Uterus (tissue), 4 donors: ENCODE measurements around the gene RTF2. TPM values are rescaled to one million over a fixed set of nuclear protein-coding genes. Genes with fewer than 3 reads are reported as not detected.

Source experiments
- DNase-seq, 2 donors: peaks; one replicate each; pipeline ENCODE4 v3.0.0-alpha.2; 2019 to 2020
- H3K27ac ChIP-seq, 2 donors: fragments of 200-600 bp; sonication (generic); 1 replicate in 1 of 2; 2 replicates in 1 of 2; pipeline ENCODE4 v1.5.1; 2016 to 2018
- H3K27me3 ChIP-seq, 2 donors: fragments of 200-600 bp; sonication (generic); one replicate each; pipeline ENCODE4 v1.5.1; 2018 to 2019; ENCODE audit warnings: control low read depth in 1 of 2
- H3K36me3 ChIP-seq, 2 donors: fragments of 200-600 bp; sonication (generic); one replicate each; pipeline ENCODE4 v1.5.1; 2019; ENCODE audit warnings: control low read depth in 1 of 2
- H3K4me1 ChIP-seq, 2 donors: fragments of 200-600 bp; sonication (generic); one replicate each; pipeline ENCODE4 v1.5.1; 2018 to 2019; ENCODE audit warnings: control low read depth in 1 of 2
- H3K4me3 ChIP-seq, 2 donors: fragments of 200-600 bp; sonication (generic); 1 replicate in 1 of 2; 2 replicates in 1 of 2; pipeline ENCODE4 v1.5.1; 2018 to 2019; ENCODE audit warnings: mild to moderate bottlenecking in 1 of 2
- H3K9me3 ChIP-seq, 2 donors: fragments of 200-600 bp; sonication (generic); one replicate each; pipeline ENCODE4 v1.5.1; 2019; ENCODE audit warnings: control low read depth in 1 of 2
- POLR2A ChIP-seq, 2 donors: fragments of 450-650 bp; IDR thresholded peaks; one replicate each; pipeline ENCODE4 v1.6.1; 2016; ENCODE audit warnings: antibody characterized with exemption in 2 of 2, mild to moderate bottlenecking in 1 of 2, moderate library complexity in 1 of 2
- intact Hi-C: fragments of 100-400 bp; cut with DNase I; formaldehyde crosslinking; loops from one replicate; pipeline ENCODE4 v1.15.1; 2023; ENCODE audit warnings: low total_unique reads
- total RNA-seq, 4 donors: library from RNA; depleted of rRNA in 3 of 4; stranded (reverse); fragments of >200 nt in 3 of 4; gene quantifications; one replicate each; pipeline versions ENCODE4 v1.1.0 to v1.2.4, GENCODE V29; 2014 to 2023
- TF ChIP-seq, protein P1 (sequence below), 4 experiments: fragments of 200-600 bp in 2 of 4; fragments of 450-650 bp in 2 of 4; sonication (generic) in 2 of 4; IDR thresholded peaks; one replicate each; pipeline ENCODE4 v1.5.1; 2016 to 2019; ENCODE audit warnings: antibody characterized with exemption in 4 of 4, mild to moderate bottlenecking in 2 of 4, moderate library complexity in 1 of 4
- donor health status: DM: yes; HTN: yes; CAD: no.

The RTF2 gene
- 10 to 100 TPM; 27.4 to 86.6 (median 69.6) TPM for total RNA-seq

DNA sequence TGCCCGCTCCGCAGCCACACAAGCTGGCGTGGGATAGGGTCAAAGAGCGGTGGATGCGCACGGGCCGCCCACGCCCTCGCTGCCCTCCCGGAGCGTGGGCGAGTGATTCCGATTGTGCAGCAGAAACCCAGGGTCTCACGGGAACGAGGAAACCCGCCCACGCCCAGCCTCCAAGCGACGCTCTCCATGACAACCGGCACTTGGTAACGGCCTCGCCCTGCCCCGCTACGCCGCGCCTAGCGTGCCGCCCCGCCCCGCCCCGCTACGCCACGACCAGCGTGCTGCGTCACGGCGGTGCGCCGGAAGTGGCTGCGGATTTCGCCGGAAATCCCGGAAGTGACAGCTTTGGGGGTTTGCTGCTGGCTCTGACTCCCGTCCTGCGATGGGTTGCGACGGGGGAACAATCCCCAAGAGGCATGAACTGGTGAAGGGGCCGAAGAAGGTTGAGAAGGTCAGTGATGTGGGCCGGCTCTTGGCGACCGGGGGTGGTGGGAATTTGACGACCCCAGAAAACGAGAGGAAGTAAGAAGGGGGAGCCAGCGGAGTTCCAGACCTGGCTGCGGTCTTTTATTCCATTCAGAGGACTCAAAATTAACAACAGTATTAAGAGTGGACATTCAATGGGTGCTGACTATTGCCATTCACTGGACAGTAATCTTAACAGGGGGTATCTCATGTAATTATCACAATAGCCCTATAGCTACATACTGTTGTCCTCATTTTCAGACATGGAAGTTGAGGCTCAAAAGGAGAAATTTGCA lies at the start of gene RTF2:
Gene RTF2, plus strand, starts transcription at position 312 of the 761 bp plus-strand sequence. Its CDS starts 71 bp downstream, at position 383.
- Histone ChIP-seq H3K9me3 (no peaks in the 10 kb centered on the region), H3K36me3 (no peaks in the 10 kb centered on the region), H3K4me3 (peak within 1 kb of the TSS; percentile 66 to 92), H3K27me3 (no peaks in the 10 kb centered on the region), H3K4me1 (peaks cover 0 to 10% of the 10 kb centered on the region in 2 donors), H3K27ac (peak within 1 kb of the TSS; percentile 84)
- peak; percentile 27 to 66 for TF ChIP-seq POLR2A (IDR thresholded peaks at IDR 0.05)
- TF ChIP-seq, protein P1, sequence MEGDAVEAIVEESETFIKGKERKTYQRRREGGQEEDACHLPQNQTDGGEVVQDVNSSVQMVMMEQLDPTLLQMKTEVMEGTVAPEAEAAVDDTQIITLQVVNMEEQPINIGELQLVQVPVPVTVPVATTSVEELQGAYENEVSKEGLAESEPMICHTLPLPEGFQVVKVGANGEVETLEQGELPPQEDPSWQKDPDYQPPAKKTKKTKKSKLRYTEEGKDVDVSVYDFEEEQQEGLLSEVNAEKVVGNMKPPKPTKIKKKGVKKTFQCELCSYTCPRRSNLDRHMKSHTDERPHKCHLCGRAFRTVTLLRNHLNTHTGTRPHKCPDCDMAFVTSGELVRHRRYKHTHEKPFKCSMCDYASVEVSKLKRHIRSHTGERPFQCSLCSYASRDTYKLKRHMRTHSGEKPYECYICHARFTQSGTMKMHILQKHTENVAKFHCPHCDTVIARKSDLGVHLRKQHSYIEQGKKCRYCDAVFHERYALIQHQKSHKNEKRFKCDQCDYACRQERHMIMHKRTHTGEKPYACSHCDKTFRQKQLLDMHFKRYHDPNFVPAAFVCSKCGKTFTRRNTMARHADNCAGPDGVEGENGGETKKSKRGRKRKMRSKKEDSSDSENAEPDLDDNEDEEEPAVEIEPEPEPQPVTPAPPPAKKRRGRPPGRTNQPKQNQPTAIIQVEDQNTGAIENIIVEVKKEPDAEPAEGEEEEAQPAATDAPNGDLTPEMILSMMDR (IDR thresholded peaks at IDR 0.05), result peak in 3 of 4 experiments; percentile 9 to 21 (median 17)
- intact Hi-C loops, result loop anchor here (10.0 kb wide), 1 partner anchor 64 kb away; no protein-coding TSS in a partner anchor
- DNase-seq, result peak; percentile 90 to 95

DNA sequence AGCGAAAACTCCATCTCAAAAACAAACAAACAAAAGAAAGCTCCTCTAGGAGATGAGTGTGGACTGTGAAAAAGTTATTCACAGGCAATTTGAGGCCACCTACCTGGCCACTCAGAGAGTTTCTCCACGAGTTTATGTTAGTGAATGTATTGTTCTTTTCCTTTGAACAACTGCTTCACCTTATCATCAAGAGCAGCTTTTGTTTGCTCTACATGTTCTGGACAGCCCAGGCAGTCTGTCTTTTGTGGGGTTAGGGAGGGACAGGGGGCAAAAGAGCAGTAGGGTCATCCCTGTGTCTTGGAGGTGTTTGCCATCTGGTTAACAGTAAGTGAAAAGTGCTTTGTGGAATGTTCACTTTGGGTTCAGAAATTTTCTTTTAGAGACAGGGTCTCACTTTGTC lies 48.4 kb upstream of the RTF2 start:
- TF ChIP-seq, protein P1 (IDR thresholded peaks at IDR 0.05), result no peak
- no peak for TF ChIP-seq POLR2A (IDR thresholded peaks at IDR 0.05)
- Histone ChIP-seq H3K36me3 (no peaks in the 10 kb centered on the region), H3K4me1 (no peaks in the 10 kb centered on the region), H3K27ac (no peak overlapping the region), H3K27me3 (no peaks in the 10 kb centered on the region), H3K9me3 (no peaks in the 10 kb centered on the region), H3K4me3 (no peak overlapping the region)
- DNase-seq, result no peak
- intact Hi-C loops, result no loop called here

- DNase-seq, result no peak
- intact Hi-C loops, result no loop called here
- TF ChIP-seq, protein P1 (IDR thresholded peaks at IDR 0.05), result no peak
- TF ChIP-seq POLR2A (IDR thresholded peaks at IDR 0.05), result no peak
- no peak overlapping the region for H3K27ac ChIP-seq
- no peaks in the 10 kb centered on the region for H3K4me1 ChIP-seq
- no peaks in the 10 kb centered on the region for H3K36me3 ChIP-seq
- H3K9me3 ChIP-seq, result no peaks in the 10 kb centered on the region
- no peak overlapping the region for H3K4me3 ChIP-seq
- H3K27me3 ChIP-seq, result no peaks in the 10 kb centered on the region
Observed at GRCh38 chr20:56420940-56421688, 47.3 kb upstream of the RTF2 start.

DNA sequence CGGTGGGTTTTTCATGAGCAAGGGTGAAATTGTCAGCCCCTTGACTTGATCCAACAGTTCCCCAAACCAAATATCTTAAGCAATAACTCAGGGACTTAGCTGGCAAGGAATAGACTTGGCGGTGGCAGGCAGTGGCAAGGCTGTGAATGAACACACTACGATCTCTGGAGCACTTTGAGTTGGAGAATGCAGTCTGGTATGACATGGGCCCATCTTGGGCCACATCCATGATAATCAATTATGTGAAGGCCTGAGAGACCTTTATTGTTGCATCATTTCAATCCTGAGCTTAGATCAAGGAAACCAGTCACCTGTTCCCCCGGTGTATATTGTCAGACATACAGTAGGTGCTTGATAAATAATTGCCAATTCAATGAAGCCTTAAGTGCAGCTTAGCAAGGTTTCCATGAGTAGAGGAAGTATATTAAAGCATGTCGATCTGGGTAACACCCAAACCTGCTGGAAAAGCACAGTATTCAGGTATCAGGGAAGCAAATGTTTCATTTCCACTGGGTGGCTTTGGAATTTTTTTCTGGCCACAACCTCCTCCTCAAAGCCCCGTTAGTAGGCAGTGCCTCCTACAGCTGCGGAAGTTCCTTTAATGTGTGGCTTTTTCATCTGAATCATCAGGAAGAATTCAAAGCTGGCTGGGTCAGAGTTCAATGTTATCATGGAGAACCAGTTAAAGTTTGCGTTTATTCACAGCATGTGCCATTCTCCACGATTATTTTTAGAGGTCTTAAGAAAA lies 46.2 kb upstream of the RTF2 start:
- no peak overlapping the region for H3K27ac ChIP-seq
- intact Hi-C loops, result no loop called here
- no peak for DNase-seq
- no peak for TF ChIP-seq POLR2A (IDR thresholded peaks at IDR 0.05)
- TF ChIP-seq, protein P1 (IDR thresholded peaks at IDR 0.05), result no peak
- no peaks in the 10 kb centered on the region for H3K36me3 ChIP-seq
- no peak overlapping the region for H3K4me3 ChIP-seq
- H3K27me3 ChIP-seq, result no peaks in the 10 kb centered on the region
- no peaks in the 10 kb centered on the region for H3K4me1 ChIP-seq
- no peaks in the 10 kb centered on the region for H3K9me3 ChIP-seq
